GM18526 (cell line): ENCODE results near the gene PNRC2.

Experiments used
- POLR2A ChIP-seq: IDR thresholded peaks from 3 replicates; pipeline ENCODE4 v1.6.1; 2011; ENCODE audit not compliant: insufficient read length; ENCODE audit errors: extremely low read depth

PNRC2 gene

GRCh38 chr1:23959461-23960290 lies at the start of gene PNRC2:
Gene PNRC2, plus strand, starts transcription at chr1:23959828. Its CDS starts 1,630 bp downstream, at chr1:23961458.
- peak; percentile 81 for TF ChIP-seq POLR2A

GRCh38 chr1:23910144-23910543 lies 49.5 kb upstream of the PNRC2 start:
- TF ChIP-seq POLR2A: no peak

- peak; percentile 45 for TF ChIP-seq POLR2A
Measured at GRCh38 chr1:23910553-23911246, 48.9 kb upstream of the PNRC2 start.

GRCh38 chr1:23911921-23912320 lies 47.7 kb upstream of the PNRC2 start:
- TF ChIP-seq POLR2A: no peak

GRCh38 chr1:23913212-23913880 lies 46.3 kb upstream of the PNRC2 start, which contains the start of gene CNR2:
Gene CNR2, minus strand, starts transcription at chr1:23913362. Its CDS starts 37,745 bp downstream, at chr1:23875617.
- peak; percentile 77 for TF ChIP-seq POLR2A

GRCh38 chr1:23914921-23915320 lies 44.7 kb upstream of the PNRC2 start:
- TF ChIP-seq POLR2A: no peak

- TF ChIP-seq POLR2A: no peak
Measured at GRCh38 chr1:23915466-23915865, 44.2 kb upstream of the PNRC2 start.

GRCh38 chr1:23916209-23917131 lies 43.2 kb upstream of the PNRC2 start:
- TF ChIP-seq POLR2A: no peak

GRCh38 chr1:23922321-23922943 lies 37.2 kb upstream of the PNRC2 start:
- TF ChIP-seq POLR2A: no peak

GRCh38 chr1:23923592-23924499 lies 35.8 kb upstream of the PNRC2 start:
- no peak for TF ChIP-seq POLR2A

- TF ChIP-seq POLR2A: no peak
Measured at GRCh38 chr1:23924601-23925000, 35.0 kb upstream of the PNRC2 start.

- no peak for TF ChIP-seq POLR2A
Measured at GRCh38 chr1:23925279-23925678, 34.3 kb upstream of the PNRC2 start.

- TF ChIP-seq POLR2A: no peak
Measured at GRCh38 chr1:23927097-23927496, 32.5 kb upstream of the PNRC2 start.

- no peak for TF ChIP-seq POLR2A
Measured at GRCh38 chr1:23928789-23929188, 30.8 kb upstream of the PNRC2 start.

GRCh38 chr1:23930270-23930669 lies 29.4 kb upstream of the PNRC2 start:
- no peak for TF ChIP-seq POLR2A
